ENCODE data around the gene NPHP4.

Gene NPHP4

GRCh38 chr1:5839881-5840550 is 152.2 kb downstream of the NPHP4 start:
- no peak overlapping the region for H3K4me3 ChIP-seq (ENCODE audit: low read depth, low read length)
- DNase-seq (ENCODE audit: low read depth), result no peak
- TF ChIP-seq CTCF (IDR thresholded peaks at IDR 0.05; ENCODE audit: control insufficient read depth, extremely low read depth, insufficient read depth), result no peak

- no peak for TF ChIP-seq CTCF (IDR thresholded peaks at IDR 0.05; ENCODE audit: control insufficient read depth, extremely low read depth, insufficient read depth)
- no peak for DNase-seq (ENCODE audit: low read depth)
- no peak overlapping the region for H3K4me3 ChIP-seq (ENCODE audit: low read depth, low read length)
These were observed 152.9 kb downstream of the NPHP4 start for GRCh38 chr1:5839161-5839880.

- TF ChIP-seq CTCF (IDR thresholded peaks at IDR 0.05; ENCODE audit: control insufficient read depth, extremely low read depth, insufficient read depth), result no peak
These were observed 154.1 kb downstream of the NPHP4 start for GRCh38 chr1:5837976-5838653.

DNA sequence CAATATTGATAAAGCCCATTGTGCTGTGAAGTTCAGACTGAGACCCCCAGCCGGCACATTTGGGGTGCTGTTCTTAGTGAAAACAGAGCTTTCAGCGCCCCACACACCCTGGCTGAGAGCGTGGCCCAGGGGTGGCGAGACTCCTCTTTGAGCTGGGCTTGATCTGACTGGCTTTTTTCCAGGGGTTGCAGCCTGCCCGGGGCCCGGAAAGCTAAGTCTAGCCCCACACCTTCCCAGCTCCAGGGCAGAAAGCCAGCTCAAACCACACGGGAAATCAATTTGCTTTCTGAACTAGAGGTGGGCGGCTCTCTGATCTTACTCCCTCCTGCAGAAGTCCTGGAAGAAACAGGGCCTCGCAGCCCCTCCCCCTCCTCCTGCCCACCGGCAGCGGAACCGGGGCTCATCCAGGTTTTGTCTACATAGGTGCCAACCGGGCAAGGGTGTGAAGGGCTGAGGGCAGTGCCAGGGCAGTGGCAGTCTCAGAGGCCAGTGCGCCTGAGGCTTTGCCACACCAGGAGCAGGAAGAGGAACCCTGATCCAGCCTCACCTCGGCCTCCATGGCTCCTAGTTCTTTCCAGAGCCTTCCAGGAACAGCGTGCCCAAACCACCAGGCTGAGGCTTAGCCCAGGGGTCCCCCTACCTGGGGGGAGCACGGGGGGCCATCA is 155.3 kb downstream of the NPHP4 start:
- H3K4me3 ChIP-seq (ENCODE audit: low read depth, low read length), result no peak overlapping the region
- no peak for DNase-seq (ENCODE audit: low read depth)
- no peak for TF ChIP-seq CTCF (IDR thresholded peaks at IDR 0.05; ENCODE audit: control insufficient read depth, extremely low read depth, insufficient read depth)

More at GRCh38 chr1:5837976-5838653, 154.1 kb downstream of the NPHP4 start:
- no peak for DNase-seq (ENCODE audit: low read depth)
- no peak overlapping the region for H3K4me3 ChIP-seq (ENCODE audit: low read depth, low read length)

DNA sequence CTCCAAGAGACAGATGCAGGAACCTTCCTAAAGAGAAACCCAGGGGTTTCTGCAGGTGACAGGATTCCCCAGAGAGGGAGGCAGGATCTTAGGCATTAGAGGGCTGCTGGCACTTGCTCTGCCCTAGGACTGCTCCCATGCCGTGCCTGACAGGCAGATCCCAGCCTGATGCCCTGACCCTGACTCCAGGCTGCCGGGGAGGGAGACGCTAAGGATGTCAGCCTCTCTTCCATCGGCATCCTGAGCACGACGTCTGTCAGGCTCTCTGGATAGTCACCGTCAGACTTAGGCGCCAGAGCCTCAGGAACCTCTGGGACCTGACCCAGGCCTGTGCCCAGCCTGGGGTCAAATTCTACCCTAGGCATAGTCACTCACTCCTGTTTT is 157.1 kb downstream of the NPHP4 start:
- no peak overlapping the region for H3K4me3 ChIP-seq (ENCODE audit: low read depth, low read length)
- no peak for TF ChIP-seq CTCF (IDR thresholded peaks at IDR 0.05; ENCODE audit: control insufficient read depth, extremely low read depth, insufficient read depth)
- DNase-seq (ENCODE audit: low read depth), result no peak

DNA sequence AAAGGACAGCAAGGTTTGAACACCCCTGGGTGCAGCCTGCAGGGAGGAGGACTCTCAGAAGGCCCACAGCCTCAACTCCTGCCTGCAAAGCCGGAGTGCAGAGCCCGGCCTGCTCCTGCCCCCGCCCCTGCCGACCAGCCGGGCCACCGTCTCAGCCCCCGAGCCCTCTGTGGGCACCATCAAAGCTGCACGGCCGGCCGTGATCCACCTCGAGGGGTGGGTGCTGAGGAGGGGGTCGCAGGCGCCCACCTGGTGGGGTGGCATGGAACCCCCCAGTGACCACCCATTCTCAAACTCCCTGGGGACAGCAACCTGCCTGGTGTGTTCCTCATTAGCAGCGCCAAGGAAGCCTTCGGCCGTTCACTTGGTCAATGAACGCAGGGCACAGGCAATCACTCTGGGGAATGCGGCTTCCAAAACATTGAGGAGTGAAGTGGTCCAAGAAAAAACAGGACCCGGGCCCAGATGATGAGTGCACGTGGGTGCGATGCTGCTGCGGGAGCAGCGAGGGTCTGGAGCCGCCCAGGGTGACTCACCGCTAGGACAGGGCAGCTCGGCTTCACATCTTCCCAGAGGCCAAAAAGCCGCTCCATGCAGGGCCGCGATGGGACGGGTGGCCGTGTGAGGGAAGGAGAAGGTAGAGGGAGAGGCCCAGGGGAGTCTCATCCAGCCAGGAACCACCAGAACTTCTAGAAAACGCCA is 157.6 kb downstream of the NPHP4 start:
- no peak for TF ChIP-seq CTCF (IDR thresholded peaks at IDR 0.05; ENCODE audit: control insufficient read depth, extremely low read depth, insufficient read depth)
- no peak for DNase-seq (ENCODE audit: low read depth)
- H3K4me3 ChIP-seq (ENCODE audit: low read depth, low read length), result no peak overlapping the region
